GM13977 (cell line): Measurements from ENCODE around the gene LIN7A.

Experiments used
- DNase-seq: peaks from one replicate; pipeline ENCODE4 v3.0.0; 2012; ENCODE audit warnings: low spot score
- CTCF ChIP-seq: IDR thresholded peaks from 2 replicates; pipeline ENCODE4 v1.5.1; 2012; ENCODE audit warnings: mild to moderate bottlenecking, control low read depth; ENCODE audit not compliant: insufficient read depth; ENCODE audit errors: extremely low read depth, missing control alignments
- in situ Hi-C: fragments of 300-500 bp; cut with MboI; formaldehyde crosslinking; loops from one replicate; pipeline ENCODE4 v1.12.0; 2022; ENCODE audit warnings: low sequenced_read_pairs, low pct_unique_long_range_greater_than_20kb, mixed read lengths, inconsistent platforms; ENCODE audit not compliant: unreplicated experiment

The LIN7A gene

GRCh38 chr12:80846952-80847351 lies 90.8 kb downstream of the LIN7A start:
- no peak for DNase-seq
- in situ Hi-C loops, result no loop called here
- TF ChIP-seq CTCF, result no peak

GRCh38 chr12:80845639-80846038 lies 92.1 kb downstream of the LIN7A start:
- in situ Hi-C loops, result no loop called here
- DNase-seq, result no peak
- no peak for TF ChIP-seq CTCF

GRCh38 chr12:80843969-80844368 lies 93.8 kb downstream of the LIN7A start:
- DNase-seq, result no peak
- in situ Hi-C loops, result no loop called here
- no peak for TF ChIP-seq CTCF

- no peak for DNase-seq
- in situ Hi-C loops, result no loop called here
- no peak for TF ChIP-seq CTCF
Observed at GRCh38 chr12:80838708-80839107, 99.0 kb downstream of the LIN7A start.

GRCh38 chr12:80838024-80838658 lies 99.6 kb downstream of the LIN7A start:
- in situ Hi-C loops, result no loop called here
- no peak for DNase-seq
- TF ChIP-seq CTCF, result no peak

- in situ Hi-C loops, result no loop called here
- no peak for DNase-seq
- TF ChIP-seq CTCF, result peak; percentile 74
Observed at GRCh38 chr12:80837342-80837978, 100.3 kb downstream of the LIN7A start.

- no peak for DNase-seq
- in situ Hi-C loops, result no loop called here
- TF ChIP-seq CTCF, result no peak
Observed at GRCh38 chr12:80834724-80835123, 103.0 kb downstream of the LIN7A start.
